ENCODE results near the gene MYRFL. TPM values are rescaled to one million over a fixed set of nuclear protein-coding genes. Genes with fewer than 3 reads are reported as not detected.

Gene MYRFL
- total and polyA plus RNA-seq, 2 of the 8 experiments (the other 6 are each of a cell fraction or from before 2014, with no cell fraction given) = 1.1 to 2.0 TPM

DNA sequence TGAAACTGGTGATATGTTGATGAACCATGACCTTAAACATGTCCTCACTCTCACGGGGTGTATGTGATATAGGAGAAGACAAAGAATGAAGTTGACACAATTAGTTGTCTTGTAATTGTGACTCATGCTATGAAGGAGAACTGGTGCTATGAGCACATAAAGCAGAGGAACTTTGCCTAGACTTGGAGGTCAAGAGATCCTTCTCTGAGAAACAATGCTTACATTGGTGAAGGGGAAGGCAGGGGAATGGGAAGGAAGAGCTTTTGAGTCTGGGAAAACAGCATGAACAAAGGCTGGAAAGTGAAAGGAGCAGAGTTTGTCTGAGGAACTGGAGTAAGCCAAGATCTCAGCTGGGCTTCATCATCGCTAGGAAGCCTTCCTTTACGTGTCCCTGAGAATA lies 83.2 kb downstream of the MYRFL start:
- FAIRE-seq (no peak), DNase-seq (ENCODE audit: low read depth in 1 of 2, low spot score in 2 of 2) (no peak)
- no peak overlapping the region for H3K4ac ChIP-seq (replicated peaks; ENCODE audit: insufficient read length, low read depth, low read length)
- no peaks in the 10 kb centered on the region for H4K20me1 ChIP-seq (replicated peaks in 1 of 2; ENCODE audit: control insufficient read depth in 1 of 2, insufficient read depth in 2 of 2, low read length in 2 of 2)
- no peaks in the 10 kb centered on the region for H3K9me3 ChIP-seq (ENCODE audit: insufficient read depth in 2 of 2, low read depth in 1 of 2, low read length in 1 of 2)
- no peak overlapping the region for H2BK12ac ChIP-seq (ENCODE audit: low read depth, low read length)
- no peaks in the 10 kb centered on the region for H3K36me3 ChIP-seq (ENCODE audit: control insufficient read depth in 2 of 4, insufficient read depth in 4 of 4, low read length in 3 of 4)
- no peak overlapping the region for H2BK5ac ChIP-seq (ENCODE audit: low read depth, low read length)
- no peaks in the 10 kb centered on the region for H3K79me1 ChIP-seq (ENCODE audit: low read depth, low read length)
- H3K9ac ChIP-seq (replicated peaks in 1 of 4; ENCODE audit: extremely low read depth in 1 of 4, low read depth in 3 of 4, low read length in 3 of 4) = no peak overlapping the region
- no peak overlapping the region for H2BK120ac ChIP-seq (replicated peaks; ENCODE audit: low read depth, low read length)
- ChIA-PET CTCF (ENCODE audit: partially characterized antibody) (interaction anchor here (0.6 to 3.2 kb wide), 5 partner anchors 8 to 67 kb away, joined by 3 to 19 read pairs (median 4); no protein-coding TSS in a partner anchor), POLR2A (ENCODE audit: partially characterized antibody) (interaction anchor here (1.3 kb wide), 1 partner anchor 12 kb away, joined by 5 read pairs; no protein-coding TSS in a partner anchor)
- H3K56ac ChIP-seq (replicated peaks; ENCODE audit: insufficient read length, low read depth, low read length) = no peak overlapping the region
- H2AK5ac ChIP-seq (ENCODE audit: low read depth, low read length) = no peak overlapping the region
- H2AFZ ChIP-seq (ENCODE audit: low read length) = no peak overlapping the region
- H2BK15ac ChIP-seq (ENCODE audit: low read length) = no peak overlapping the region
- H3K14ac ChIP-seq (ENCODE audit: insufficient read length) = no peak overlapping the region
- no peak overlapping the region for H3K4me3 ChIP-seq (ENCODE audit: extremely low read depth in 1 of 4, insufficient read depth in 2 of 4, low read depth in 3 of 4, low read length in 4 of 4)
- no peak overlapping the region for H4K91ac ChIP-seq (replicated peaks; ENCODE audit: insufficient read length, low read length)
- H3K27me3 ChIP-seq (replicated peaks in 1 of 4; ENCODE audit: control insufficient read depth in 3 of 4, extremely low read depth in 1 of 4, insufficient read depth in 3 of 4, low read length in 3 of 4) = no peaks in the 10 kb centered on the region
- H3K23ac ChIP-seq (ENCODE audit: insufficient read length) = no peak overlapping the region
- H4K5ac ChIP-seq (ENCODE audit: insufficient read length, low read depth, low read length) = no peak overlapping the region
- no peaks in the 10 kb centered on the region for H3K4me1 ChIP-seq (replicated peaks in 1 of 4; ENCODE audit: control insufficient read depth in 3 of 4, insufficient read depth in 4 of 4, low read length in 3 of 4)
- H3K18ac ChIP-seq (ENCODE audit: extremely low read depth, low read length) = no peak overlapping the region
- no peak overlapping the region for H4K8ac ChIP-seq (ENCODE audit: extremely low read depth, insufficient read depth, low read length)
- no peak overlapping the region for H3K4me2 ChIP-seq (ENCODE audit: insufficient read depth in 1 of 2, low read depth in 2 of 2, low read length in 2 of 2)
- no peak overlapping the region for H3K27ac ChIP-seq (ENCODE audit: low read depth, low read length)
- no peaks in the 10 kb centered on the region for H3K79me2 ChIP-seq (ENCODE audit: control insufficient read depth in 1 of 2, insufficient read depth in 2 of 2, low read length in 2 of 2)
- WGBS, 2 experiments (ENCODE audit: extremely low coverage in 1 of 2, insufficient coverage in 1 of 2, insufficient read length in 1 of 2, insufficient replicate concordance in 2 of 2, low coverage in 1 of 2, low lambda C conversion rate in 2 of 2, missing lambda C conversion rate in 1 of 2) = 87% methylated on average over 3 of the region's 3 CpGs; no CpG with 5 or more reads in 1 of the 2 experiments
- no peaks in the 10 kb centered on the region for H3K23me2 ChIP-seq (ENCODE audit: low read depth, low read length)
- no peak overlapping the region for H2BK20ac ChIP-seq (ENCODE audit: low read length)
- TF ChIP-seq SIRT6 (IDR thresholded peaks at IDR 0.05; ENCODE audit: low read length) (no peak), GABPA (IDR thresholded peaks at IDR 0.05; ENCODE audit: borderline replicate concordance, insufficient read depth, low read length) (no peak), KDM5A (IDR thresholded peaks at IDR 0.05; ENCODE audit: low read length) (no peak), EZH2 (IDR thresholded peaks at IDR 0.05; ENCODE audit: low read depth, low read length, severe bottlenecking) (no peak), TEAD4 (IDR thresholded peaks at IDR 0.05; ENCODE audit: low read depth, low read length) (no peak), SRF (IDR thresholded peaks at IDR 0.05; ENCODE audit: low read depth, low read length) (no peak), CBX5 (IDR thresholded peaks at IDR 0.05; ENCODE audit: low read depth, low read length) (no peak), FOSL1 (IDR thresholded peaks at IDR 0.05; ENCODE audit: insufficient read depth, low read depth, low read length) (no peak), HDAC2 (IDR thresholded peaks at IDR 0.05; ENCODE audit: borderline replicate concordance in 1 of 2, low read depth in 2 of 2, low read length in 2 of 2) (no peak), SAP30 (IDR thresholded peaks at IDR 0.05; ENCODE audit: insufficient read depth, insufficient replicate concordance, low read length) (no peak)
- TF ChIP-seq, protein P1, sequence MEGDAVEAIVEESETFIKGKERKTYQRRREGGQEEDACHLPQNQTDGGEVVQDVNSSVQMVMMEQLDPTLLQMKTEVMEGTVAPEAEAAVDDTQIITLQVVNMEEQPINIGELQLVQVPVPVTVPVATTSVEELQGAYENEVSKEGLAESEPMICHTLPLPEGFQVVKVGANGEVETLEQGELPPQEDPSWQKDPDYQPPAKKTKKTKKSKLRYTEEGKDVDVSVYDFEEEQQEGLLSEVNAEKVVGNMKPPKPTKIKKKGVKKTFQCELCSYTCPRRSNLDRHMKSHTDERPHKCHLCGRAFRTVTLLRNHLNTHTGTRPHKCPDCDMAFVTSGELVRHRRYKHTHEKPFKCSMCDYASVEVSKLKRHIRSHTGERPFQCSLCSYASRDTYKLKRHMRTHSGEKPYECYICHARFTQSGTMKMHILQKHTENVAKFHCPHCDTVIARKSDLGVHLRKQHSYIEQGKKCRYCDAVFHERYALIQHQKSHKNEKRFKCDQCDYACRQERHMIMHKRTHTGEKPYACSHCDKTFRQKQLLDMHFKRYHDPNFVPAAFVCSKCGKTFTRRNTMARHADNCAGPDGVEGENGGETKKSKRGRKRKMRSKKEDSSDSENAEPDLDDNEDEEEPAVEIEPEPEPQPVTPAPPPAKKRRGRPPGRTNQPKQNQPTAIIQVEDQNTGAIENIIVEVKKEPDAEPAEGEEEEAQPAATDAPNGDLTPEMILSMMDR (IDR thresholded peaks at IDR 0.05; ENCODE audit: control extremely low read depth in 1 of 3, insufficient read depth in 1 of 3, low read depth in 1 of 3, low read length in 3 of 3) = no peak
